ENCODE measurements around the gene PRKAR2A. TPM values are rescaled to one million over a fixed set of nuclear protein-coding genes. Genes with fewer than 3 reads are reported as not detected.
A peak's percentile ranks its signal among the peaks of the same experiment; 100 is the strongest.

Gene PRKAR2A
- total and polyA plus RNA-seq, 2 experiments from 2014 or later = 13.5 to 30.2 TPM

DNA sequence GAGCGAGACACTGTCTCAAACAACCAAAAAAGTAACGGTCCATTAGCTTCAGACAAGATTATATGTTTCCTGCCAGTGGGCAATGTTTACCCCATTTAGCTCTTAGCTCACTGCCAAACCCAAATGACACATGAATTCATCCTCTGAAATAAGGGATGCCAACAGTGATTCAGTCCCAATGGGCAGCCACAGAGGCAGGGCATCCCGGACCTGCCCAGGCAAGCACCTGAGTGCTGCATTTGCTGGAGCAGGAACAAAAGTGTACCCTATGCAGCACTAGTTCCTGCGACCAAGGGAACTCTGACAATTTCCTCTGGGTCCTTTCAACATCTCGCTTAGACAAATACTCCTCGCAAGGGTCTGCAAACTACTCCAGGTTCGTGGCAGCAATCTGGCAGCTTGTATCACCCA, 138.6 kb downstream of the PRKAR2A start:
- DNase-seq (ENCODE audit: low spot score) (no peak), ATAC-seq (peak; percentile 18; the same call in 1 of the 3 replicates)
- peaks cover 100% of the 10 kb centered on the region for H3K79me2 ChIP-seq (replicated peaks; ENCODE audit: insufficient read depth)
- H3F3A ChIP-seq (replicated peaks; ENCODE audit: low read depth) = peaks cover 14% of the 10 kb centered on the region
- peak overlapping the region; percentile 86 for H3K27ac ChIP-seq (ENCODE audit: low read depth)
- no peaks in the 10 kb centered on the region for H3K9me2 ChIP-seq (ENCODE audit: insufficient read depth)
- no peak overlapping the region for H3K4me3 ChIP-seq
- H2AFZ ChIP-seq = no peak overlapping the region
- Mint-ChIP-seq H3K9me3 (no peaks in the 10 kb centered on the region), H3K36me3 (ENCODE audit: low read depth) (peaks cover 78% of the 10 kb centered on the region), H3K27me3 (ENCODE audit: insufficient read depth, low read depth, poor library complexity) (peaks cover 6% of the 10 kb centered on the region), H3K27ac (peak overlapping the region; percentile 87), H3K4me3 (no peak overlapping the region; the same call in 2 of the 3 replicates), H3K4me1 (peaks cover 29% of the 10 kb centered on the region)
- no peak overlapping the region for H3K4me2 ChIP-seq
- no peak for TF ChIP-seq NANOG (IDR thresholded peaks at IDR 0.05; ENCODE audit: borderline replicate concordance)
- TF ChIP-seq CREB1 (CRISPR knock-in tag; IDR thresholded peaks at IDR 0.05; ENCODE audit: low read depth) = no peak
- H3K27me3 ChIP-seq (ENCODE audit: insufficient read depth) = no peaks in the 10 kb centered on the region
- H3K4me1 ChIP-seq (ENCODE audit: insufficient read depth) = peaks cover 15% of the 10 kb centered on the region
- peaks cover 24% of the 10 kb centered on the region for H3K36me3 ChIP-seq (ENCODE audit: insufficient read depth)
- H4K20me1 ChIP-seq (replicated peaks; ENCODE audit: insufficient read depth) = peaks cover 67% of the 10 kb centered on the region

GRCh38 chr3:48708481-48708889, 139.2 kb downstream of the PRKAR2A start:
- Histone ChIP-seq H3K27me3 (ENCODE audit: insufficient read depth) (no peaks in the 10 kb centered on the region), H3F3A (replicated peaks; ENCODE audit: low read depth) (peaks cover 14% of the 10 kb centered on the region), H2AFZ (no peak overlapping the region), H3K4me1 (ENCODE audit: insufficient read depth) (peaks cover 18% of the 10 kb centered on the region), H4K20me1 (replicated peaks; ENCODE audit: insufficient read depth) (peaks cover 69% of the 10 kb centered on the region), H3K4me2 (no peak overlapping the region), H3K36me3 (ENCODE audit: insufficient read depth) (peaks cover 19% of the 10 kb centered on the region), H3K79me2 (replicated peaks; ENCODE audit: insufficient read depth) (peaks cover 100% of the 10 kb centered on the region), H3K4me3 (no peak overlapping the region), H3K27ac (ENCODE audit: low read depth) (peak overlapping the region; percentile 86), H3K9me2 (ENCODE audit: insufficient read depth) (no peaks in the 10 kb centered on the region)
- ATAC-seq = no peak
- no peak for TF ChIP-seq ZNF462 (CRISPR knock-in tag; IDR thresholded peaks at IDR 0.05)
- TF ChIP-seq REST (IDR thresholded peaks at IDR 0.05; ENCODE audit: unreplicated experiment) = no peak
- no peak for TF ChIP-seq ZNF114 (CRISPR knock-in tag; IDR thresholded peaks at IDR 0.05)
- no peak for TF ChIP-seq STAT1 (IDR thresholded peaks at IDR 0.05; ENCODE audit: unreplicated experiment)
- no peak for TF ChIP-seq EZH2phosphoT487 (IDR thresholded peaks at IDR 0.05; ENCODE audit: unreplicated experiment)
- TF ChIP-seq, protein P1, sequence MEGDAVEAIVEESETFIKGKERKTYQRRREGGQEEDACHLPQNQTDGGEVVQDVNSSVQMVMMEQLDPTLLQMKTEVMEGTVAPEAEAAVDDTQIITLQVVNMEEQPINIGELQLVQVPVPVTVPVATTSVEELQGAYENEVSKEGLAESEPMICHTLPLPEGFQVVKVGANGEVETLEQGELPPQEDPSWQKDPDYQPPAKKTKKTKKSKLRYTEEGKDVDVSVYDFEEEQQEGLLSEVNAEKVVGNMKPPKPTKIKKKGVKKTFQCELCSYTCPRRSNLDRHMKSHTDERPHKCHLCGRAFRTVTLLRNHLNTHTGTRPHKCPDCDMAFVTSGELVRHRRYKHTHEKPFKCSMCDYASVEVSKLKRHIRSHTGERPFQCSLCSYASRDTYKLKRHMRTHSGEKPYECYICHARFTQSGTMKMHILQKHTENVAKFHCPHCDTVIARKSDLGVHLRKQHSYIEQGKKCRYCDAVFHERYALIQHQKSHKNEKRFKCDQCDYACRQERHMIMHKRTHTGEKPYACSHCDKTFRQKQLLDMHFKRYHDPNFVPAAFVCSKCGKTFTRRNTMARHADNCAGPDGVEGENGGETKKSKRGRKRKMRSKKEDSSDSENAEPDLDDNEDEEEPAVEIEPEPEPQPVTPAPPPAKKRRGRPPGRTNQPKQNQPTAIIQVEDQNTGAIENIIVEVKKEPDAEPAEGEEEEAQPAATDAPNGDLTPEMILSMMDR (conservative IDR thresholded peaks at IDR 0.05; ENCODE audit: low read depth in 2 of 2) = no peak
- TF ChIP-seq CREB1 (CRISPR knock-in tag; IDR thresholded peaks at IDR 0.05; ENCODE audit: low read depth) = no peak
- no peak for TF ChIP-seq NANOG (IDR thresholded peaks at IDR 0.05; ENCODE audit: borderline replicate concordance)
- TF ChIP-seq POLR2AphosphoS5 (IDR thresholded peaks at IDR 0.05; ENCODE audit: low read depth) = no peak
- H3K27me3 Mint-ChIP-seq (ENCODE audit: insufficient read depth, low read depth, poor library complexity) = peaks cover 7% of the 10 kb centered on the region
- H3K36me3 Mint-ChIP-seq (ENCODE audit: low read depth) = peaks cover 77% of the 10 kb centered on the region
- H3K27ac Mint-ChIP-seq = peak overlapping the region; percentile 87
- DNase-seq (ENCODE audit: low spot score) = no peak
- no peaks in the 10 kb centered on the region for H3K9me3 Mint-ChIP-seq
- peaks cover 29% of the 10 kb centered on the region for H3K4me1 Mint-ChIP-seq
- no peak overlapping the region for H3K4me3 Mint-ChIP-seq
